GM23248 (cell line): Measurements from ENCODE around the gene BEAN1. TPM values are rescaled to one million over a fixed set of nuclear protein-coding genes. Genes with fewer than 3 reads are reported as not detected.

ENCODE experiments used
- DNase-seq: peaks from one replicate; pipeline ENCODE4 v3.0.0-alpha.2; 2015
- H2AFZ ChIP-seq: fragments of 200-600 bp; sonication (generic); 2 replicates; pipeline ENCODE4 v1.6.1; 2016; ENCODE audit warnings: antibody characterized with exemption
- H3F3A ChIP-seq: fragments of 200-600 bp; sonication (generic); 2 replicates; pipeline ENCODE4 v1.6.1; 2016; ENCODE audit warnings: mild to moderate bottlenecking, antibody characterized with exemption, mixed run types; ENCODE audit not compliant: insufficient read depth
- H3K27ac ChIP-seq: fragments of 200-600 bp; sonication (generic); 2 replicates; pipeline ENCODE4 v1.5.1; 2016; ENCODE audit warnings: mild to moderate bottlenecking
- H3K27me3 ChIP-seq: fragments of 200-600 bp; sonication (generic); replicated peaks from 2 replicates; pipeline ENCODE4 v1.6.1; 2016; ENCODE audit warnings: mild to moderate bottlenecking; ENCODE audit not compliant: insufficient read depth
- H3K36me3 ChIP-seq: fragments of 200-600 bp; sonication (generic); 2 replicates; pipeline ENCODE4 v1.6.1; 2016; ENCODE audit warnings: low read depth, mild to moderate bottlenecking
- H3K4me1 ChIP-seq: fragments of 200-600 bp; sonication (generic); 2 replicates; pipeline ENCODE4 v1.6.1; 2016; ENCODE audit warnings: mild to moderate bottlenecking; ENCODE audit not compliant: insufficient read depth
- H3K4me2 ChIP-seq: fragments of 200-600 bp; sonication (generic); one replicate; pipeline ENCODE4 v1.6.1; 2016; ENCODE audit warnings: mild to moderate bottlenecking; ENCODE audit not compliant: unreplicated experiment
- H3K4me3 ChIP-seq: fragments of 200-600 bp; sonication (generic); 2 replicates; pipeline ENCODE4 v1.5.1; 2016; ENCODE audit warnings: mild to moderate bottlenecking
- H3K79me2 ChIP-seq: fragments of 200-600 bp; sonication (generic); 2 replicates; pipeline ENCODE4 v1.6.1; 2016; ENCODE audit warnings: mild to moderate bottlenecking; ENCODE audit not compliant: insufficient read depth
- H3K9ac ChIP-seq: fragments of 200-600 bp; sonication (generic); 2 replicates; pipeline ENCODE4 v1.6.1; 2016; ENCODE audit warnings: mild to moderate bottlenecking
- H3K9me2 ChIP-seq: fragments of 200-600 bp; sonication (generic); 2 replicates; pipeline ENCODE4 v1.6.1; 2016; ENCODE audit warnings: mixed run types, mild to moderate bottlenecking, moderate library complexity; ENCODE audit not compliant: insufficient read depth
- H3K9me3 ChIP-seq: fragments of 200-600 bp; sonication (generic); one replicate; pipeline ENCODE4 v1.6.1; 2017; ENCODE audit warnings: low read depth
- H4K20me1 ChIP-seq: fragments of 200-600 bp; sonication (generic); 2 replicates; pipeline ENCODE4 v1.6.0; 2016; ENCODE audit not compliant: insufficient read depth
- EZH2 ChIP-seq: fragments of 200-600 bp; sonication (generic); IDR thresholded peaks from 2 replicates; pipeline ENCODE4 v1.6.1; 2018; ENCODE audit warnings: antibody characterized with exemption, mild to moderate bottlenecking; ENCODE audit not compliant: insufficient read depth, poor library complexity, severe bottlenecking
- EZH2phosphoT487 ChIP-seq: fragments of 200-600 bp; sonication (generic); IDR thresholded peaks from 2 replicates; pipeline ENCODE4 v1.6.1; 2018; ENCODE audit warnings: antibody characterized with exemption, moderate library complexity, mild to moderate bottlenecking, low read depth; ENCODE audit not compliant: insufficient read depth
- WGBS, 2 experiments: methylation state at CpG; one replicate each; pipeline ENCODE4 v1.1.6; 2015 to 2017; ENCODE audit warnings: low lambda C conversion rate in 2 of 2, low coverage in 1 of 2; ENCODE audit errors: missing lambda C conversion rate in 2 of 2; 5-methylcytosine and 5-hydroxymethylcytosine counted together
- in situ Hi-C: fragments of 300-500 bp; cut with MboI; formaldehyde crosslinking; loops from 2 replicates; pipeline ENCODE4 v1.15.0; 2020
- polyA plus RNA-seq: library from polyadenylated mRNA; unstranded; fragments of >200 nt; fragmentation: Nextera tagmentation; extraction: Ambion mirVana; gene quantifications from 2 replicates; pipeline ENCODE4 v1.2.1, GENCODE V29; 2016
- total RNA-seq: library from RNA; depleted of rRNA; stranded (reverse); fragments of >200 nt; shearing (Covaris generic); gene quantifications from 2 replicates; pipeline ENCODE4 v1.2.3, GENCODE V29; 2014

BEAN1 gene
- total and polyA plus RNA-seq, 2 experiments from 2014 or later = 0.32 to 0.50 TPM

- Histone ChIP-seq H3F3A (no peaks in the 10 kb centered on the region), H3K4me1 (no peaks in the 10 kb centered on the region), H3K27me3 (no peaks in the 10 kb centered on the region), H3K79me2 (no peaks in the 10 kb centered on the region), H3K9me2 (no peaks in the 10 kb centered on the region), H3K9me3 (no peaks in the 10 kb centered on the region), H4K20me1 (no peaks in the 10 kb centered on the region), H3K4me2 (no peak overlapping the region), H3K27ac (no peak overlapping the region), H3K4me3 (no peak overlapping the region), H3K36me3 (no peaks in the 10 kb centered on the region), H2AFZ (no peak overlapping the region), H3K9ac (no peak overlapping the region)
- 72 to 75% methylated on average over 10 of the region's 10 CpGs for WGBS, 2 experiments
- no peak for TF ChIP-seq EZH2phosphoT487
- no peak for DNase-seq
- in situ Hi-C loops = no loop called here
These were observed 44.8 kb downstream of the BEAN1 start for GRCh38 chr16:66471716-66472393.

- no peaks in the 10 kb centered on the region for H3K4me1 ChIP-seq
These were observed 46.0 kb downstream of the BEAN1 start for GRCh38 chr16:66473051-66473571.

GRCh38 chr16:66473654-66474519, 46.8 kb downstream of the BEAN1 start:
- Histone ChIP-seq H3K4me3 (no peak overlapping the region), H3K9me3 (no peaks in the 10 kb centered on the region), H2AFZ (no peak overlapping the region), H3K9ac (no peak overlapping the region), H3K27me3 (no peaks in the 10 kb centered on the region), H3K36me3 (no peaks in the 10 kb centered on the region), H3K79me2 (no peaks in the 10 kb centered on the region), H3K4me1 (no peaks in the 10 kb centered on the region), H3K27ac (no peak overlapping the region), H3K9me2 (no peaks in the 10 kb centered on the region), H3K4me2 (no peak overlapping the region), H4K20me1 (no peaks in the 10 kb centered on the region), H3F3A (no peaks in the 10 kb centered on the region)
- WGBS, 2 experiments = 90 to 95% methylated on average over 4 of the region's 4 CpGs
- in situ Hi-C loops = no loop called here
- peak; percentile 50 for DNase-seq
- TF ChIP-seq EZH2phosphoT487 = no peak

More at GRCh38 chr16:66473051-66473571, 46.0 kb downstream of the BEAN1 start:
- H3K79me2 ChIP-seq = no peaks in the 10 kb centered on the region
- H4K20me1 ChIP-seq = no peaks in the 10 kb centered on the region
- no peaks in the 10 kb centered on the region for H3K9me2 ChIP-seq
- H3K9ac ChIP-seq = no peak overlapping the region
- WGBS, 2 experiments = 69 to 75% methylated on average over 15 of the region's 15 CpGs
- TF ChIP-seq EZH2 (no peak), EZH2phosphoT487 (no peak)
- H3K9me3 ChIP-seq = no peaks in the 10 kb centered on the region
- no peaks in the 10 kb centered on the region for H3K36me3 ChIP-seq
- no peak overlapping the region for H3K4me3 ChIP-seq
- in situ Hi-C loops = no loop called here
- H3K27me3 ChIP-seq = no peaks in the 10 kb centered on the region
- H3K4me2 ChIP-seq = no peak overlapping the region
- H3K27ac ChIP-seq = no peak overlapping the region
- H2AFZ ChIP-seq = no peak overlapping the region
- DNase-seq = no peak
- H3F3A ChIP-seq = no peaks in the 10 kb centered on the region

GRCh38 chr16:66474750-66475199, 47.7 kb downstream of the BEAN1 start:
- TF ChIP-seq EZH2phosphoT487 = no peak
- TF ChIP-seq EZH2 = no peak
- Histone ChIP-seq H3K9ac (no peak overlapping the region), H3K4me3 (no peak overlapping the region), H2AFZ (no peak overlapping the region), H3K9me3 (no peaks in the 10 kb centered on the region), H3K36me3 (no peaks in the 10 kb centered on the region), H3K27ac (no peak overlapping the region), H3K4me2 (no peak overlapping the region), H3K27me3 (no peaks in the 10 kb centered on the region), H4K20me1 (no peaks in the 10 kb centered on the region), H3K4me1 (no peaks in the 10 kb centered on the region), H3F3A (no peaks in the 10 kb centered on the region), H3K9me2 (no peaks in the 10 kb centered on the region), H3K79me2 (no peaks in the 10 kb centered on the region)
- WGBS, 2 experiments = 63 to 70% methylated on average over 4 of the region's 4 CpGs
- no peak for DNase-seq
- in situ Hi-C loops = no loop called here
